Mucosa of descending colon (tissue), 3 donors: ENCODE results near the gene TMEM151A. TPM values are rescaled to one million over a fixed set of nuclear protein-coding genes. Genes with fewer than 3 reads are reported as not detected.
A peak's percentile ranks its signal among the peaks of the same experiment; 100 is the strongest.

Experiments used
- ATAC-seq: fragments of 200-7000 bp; cut with Tn5 transposase; one replicate; pipeline ENCODE4 v1.9.1; 2020; ENCODE audit warnings: mild to moderate bottlenecking, moderate library complexity
- DNase-seq, 3 donors: peaks; one replicate each; pipeline ENCODE4 v3.0.0-alpha.2; 2020
- H3K36me3 ChIP-seq: fragments of 200-600 bp; one replicate; pipeline ENCODE4 v1.8.0; 2021; ENCODE audit warnings: low read depth, mild to moderate bottlenecking
- H3K4me1 ChIP-seq: fragments of 200-600 bp; one replicate; pipeline ENCODE4 v1.8.0; 2021; ENCODE audit warnings: low read depth, mild to moderate bottlenecking
- H3K4me3 ChIP-seq: fragments of 200-600 bp; one replicate; pipeline ENCODE4 v1.8.0; 2021; ENCODE audit warnings: mild to moderate bottlenecking
- H3K9me3 ChIP-seq: fragments of 200-600 bp; one replicate; pipeline ENCODE4 v1.8.0; 2021; ENCODE audit warnings: mild to moderate bottlenecking
- CTCF ChIP-seq: fragments of 200-600 bp; IDR thresholded peaks from one replicate; pipeline ENCODE4 v1.8.0; 2022; ENCODE audit warnings: antibody characterized with exemption, mild to moderate bottlenecking
- intact Hi-C, 2 donors: fragments of 100-400 bp; cut with DNase I in 1 of 2; cut with micrococcal nuclease in 1 of 2; formaldehyde crosslinking; loops; one replicate each; pipeline versions ENCODE4 v1.11.0 to v1.11.1; 2022; cut with DNase I, micrococcal nuclease
- long read RNA-seq, 2 donors: library from polyadenylated mRNA; unstranded; transcript quantifications; one replicate each; pipeline ENCODE4 v2.0.0, GENCODE V29; 2019 to 2021
- total RNA-seq, 3 donors: library from RNA; stranded (reverse); fragmentation: NEBNext Ultra II Directional in 2 of 3; extraction: Animal tissue kit (Norgen Biotek cat#: 25700) in 2 of 3; gene quantifications; one replicate each; pipeline versions ENCODE4 v1.2.1 to v1.2.4, GENCODE V29; 2021 to 2023
- donor health status: DM: no; HTN: no; CAD: no; lungs with moderate emphysema.
- donor health status: DM: no; HTN: no; CAD: no.
- donor health status: DM: no; HTN: yes; CAD: no.

The TMEM151A gene
- total RNA-seq, result under 1 TPM; 0.17 to 0.38 (median 0.27) TPM
- long read RNA-seq, donor 1, result 0 reads
- long read RNA-seq, donor 2, partial matches to known transcripts, result 0 of 1 reads
- long read RNA-seq, donor 2, other reads (novel, unspliced or antisense), result 1 of 1 reads

GRCh38 chr11:66291706-66292542 is at the start of gene TMEM151A:
TMEM151A (plus strand) TSS chr11:66291894; CDS start chr11:66292014, 120 bp downstream.
- H3K4me1 ChIP-seq, result peaks cover 31% of the 10 kb centered on the region

GRCh38 chr11:66242095-66242765 is 49.5 kb upstream of the TMEM151A start:
- no peak overlapping the region for H3K4me3 ChIP-seq
- no peaks in the 10 kb centered on the region for H3K9me3 ChIP-seq
- intact Hi-C loops, result no loop called here
- no peak for DNase-seq
- no peaks in the 10 kb centered on the region for H3K4me1 ChIP-seq
- TF ChIP-seq CTCF, result no peak
- no peaks in the 10 kb centered on the region for H3K36me3 ChIP-seq
- ATAC-seq, result no peak

More at GRCh38 chr11:66291706-66292542, at the start of gene TMEM151A:
- Histone ChIP-seq H3K36me3 (no peaks in the 10 kb centered on the region), H3K9me3 (no peaks in the 10 kb centered on the region), H3K4me3 (no peak within 1 kb of the TSS)
- DNase-seq (peak in 1 of 3 donors; percentile 57), ATAC-seq (no peak)
- TF ChIP-seq CTCF, result no peak
- intact Hi-C loops, result no loop called here

- H3K4me1 ChIP-seq, result no peaks in the 10 kb centered on the region
- no peak for TF ChIP-seq CTCF
- intact Hi-C loops, result no loop called here
- DNase-seq, result no peak
- H3K4me3 ChIP-seq, result no peak overlapping the region
- ATAC-seq, result no peak
- no peaks in the 10 kb centered on the region for H3K9me3 ChIP-seq
- no peaks in the 10 kb centered on the region for H3K36me3 ChIP-seq
Observed at GRCh38 chr11:66243782-66244535, 47.7 kb upstream of the TMEM151A start.

- no peaks in the 10 kb centered on the region for H3K9me3 ChIP-seq
- DNase-seq (no peak), ATAC-seq (no peak)
- H3K4me3 ChIP-seq, result no peak overlapping the region
- H3K4me1 ChIP-seq, result no peaks in the 10 kb centered on the region
- intact Hi-C loops, result no loop called here
- no peaks in the 10 kb centered on the region for H3K36me3 ChIP-seq
- TF ChIP-seq CTCF, result no peak
Observed at GRCh38 chr11:66247295-66247694, 44.4 kb upstream of the TMEM151A start.

GRCh38 chr11:66247801-66248200 is 43.9 kb upstream of the TMEM151A start:
- Histone ChIP-seq H3K4me3 (no peak overlapping the region), H3K36me3 (no peaks in the 10 kb centered on the region), H3K9me3 (no peaks in the 10 kb centered on the region), H3K4me1 (no peaks in the 10 kb centered on the region)
- TF ChIP-seq CTCF, result no peak
- intact Hi-C loops, result no loop called here
- DNase-seq (no peak), ATAC-seq (no peak)
